ENCODE data around the gene MLYCD. TPM values are rescaled to one million over a fixed set of nuclear protein-coding genes. Genes with fewer than 3 reads are reported as not detected.

Gene MLYCD
- total and polyA plus RNA-seq, 9 donors, result 4.4 to 11.8 (median 7.6) TPM

DNA sequence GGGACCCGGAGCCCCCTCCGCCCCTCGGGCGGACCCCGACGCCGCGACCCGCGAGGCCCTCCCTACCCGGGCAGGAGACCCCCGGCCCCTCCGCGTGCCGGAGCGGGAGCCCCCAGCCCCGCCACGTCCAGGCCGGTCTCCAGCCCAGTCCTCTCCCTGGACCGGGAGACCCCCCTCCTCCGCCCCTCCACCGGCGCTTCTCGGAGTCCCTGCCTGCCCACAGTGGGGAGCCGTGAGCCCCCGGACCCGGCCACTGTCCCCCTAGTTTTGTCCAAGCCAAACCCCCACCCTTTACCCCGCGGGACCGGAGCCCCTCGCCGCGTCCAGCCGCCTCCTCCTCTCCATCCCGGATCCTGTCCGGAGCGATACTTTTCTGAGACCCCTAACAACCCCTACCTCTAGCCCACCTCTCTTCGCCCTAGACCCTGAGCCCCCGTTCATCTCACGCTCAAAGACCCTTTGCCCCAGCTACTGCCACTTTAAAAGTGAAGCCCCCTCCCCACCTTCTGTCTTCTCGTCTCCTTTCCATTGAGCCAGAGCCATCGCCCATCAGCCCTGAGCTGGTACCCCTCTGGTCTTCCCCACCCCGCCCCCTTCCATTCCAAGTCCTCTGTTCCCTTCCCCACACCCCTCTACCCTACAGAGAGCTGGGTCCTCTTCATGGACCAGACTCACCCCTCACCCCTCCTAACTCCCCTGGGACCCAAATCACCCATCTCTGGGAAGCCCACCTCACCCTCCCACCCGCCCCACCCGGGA is 70.2 kb downstream of the MLYCD start:
- no peak overlapping the region for H3K4me3 ChIP-seq
- H3K9me3 ChIP-seq, result no peaks in the 10 kb centered on the region
- DNase-seq, result no peak
- intact Hi-C loops (cut with DNase I), result loop anchor here in 3 of 4 donors (5.0 to 10.0 kb wide), 5 partner anchors 96 to 516 kb away; partner anchors contain the start of gene TAF1C (in 1 of the 3)
- H3K27ac ChIP-seq, result no peak overlapping the region
- H3K27me3 ChIP-seq, result no peaks in the 10 kb centered on the region
- no peaks in the 10 kb centered on the region for H3K4me1 ChIP-seq (ENCODE audit: insufficient read depth)
- H3K36me3 ChIP-seq, result no peaks in the 10 kb centered on the region
- TF ChIP-seq EP300 (IDR thresholded peaks at IDR 0.05), result no peak
- TF ChIP-seq POLR2A (IDR thresholded peaks at IDR 0.05), result no peak
- TF ChIP-seq, protein P1, sequence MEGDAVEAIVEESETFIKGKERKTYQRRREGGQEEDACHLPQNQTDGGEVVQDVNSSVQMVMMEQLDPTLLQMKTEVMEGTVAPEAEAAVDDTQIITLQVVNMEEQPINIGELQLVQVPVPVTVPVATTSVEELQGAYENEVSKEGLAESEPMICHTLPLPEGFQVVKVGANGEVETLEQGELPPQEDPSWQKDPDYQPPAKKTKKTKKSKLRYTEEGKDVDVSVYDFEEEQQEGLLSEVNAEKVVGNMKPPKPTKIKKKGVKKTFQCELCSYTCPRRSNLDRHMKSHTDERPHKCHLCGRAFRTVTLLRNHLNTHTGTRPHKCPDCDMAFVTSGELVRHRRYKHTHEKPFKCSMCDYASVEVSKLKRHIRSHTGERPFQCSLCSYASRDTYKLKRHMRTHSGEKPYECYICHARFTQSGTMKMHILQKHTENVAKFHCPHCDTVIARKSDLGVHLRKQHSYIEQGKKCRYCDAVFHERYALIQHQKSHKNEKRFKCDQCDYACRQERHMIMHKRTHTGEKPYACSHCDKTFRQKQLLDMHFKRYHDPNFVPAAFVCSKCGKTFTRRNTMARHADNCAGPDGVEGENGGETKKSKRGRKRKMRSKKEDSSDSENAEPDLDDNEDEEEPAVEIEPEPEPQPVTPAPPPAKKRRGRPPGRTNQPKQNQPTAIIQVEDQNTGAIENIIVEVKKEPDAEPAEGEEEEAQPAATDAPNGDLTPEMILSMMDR (IDR thresholded peaks at IDR 0.05), result no peak
- 9 to 17% (median 10%) methylated on average over 25 to 45 of the region's 45 CpGs for WGBS, 3 donors

DNA sequence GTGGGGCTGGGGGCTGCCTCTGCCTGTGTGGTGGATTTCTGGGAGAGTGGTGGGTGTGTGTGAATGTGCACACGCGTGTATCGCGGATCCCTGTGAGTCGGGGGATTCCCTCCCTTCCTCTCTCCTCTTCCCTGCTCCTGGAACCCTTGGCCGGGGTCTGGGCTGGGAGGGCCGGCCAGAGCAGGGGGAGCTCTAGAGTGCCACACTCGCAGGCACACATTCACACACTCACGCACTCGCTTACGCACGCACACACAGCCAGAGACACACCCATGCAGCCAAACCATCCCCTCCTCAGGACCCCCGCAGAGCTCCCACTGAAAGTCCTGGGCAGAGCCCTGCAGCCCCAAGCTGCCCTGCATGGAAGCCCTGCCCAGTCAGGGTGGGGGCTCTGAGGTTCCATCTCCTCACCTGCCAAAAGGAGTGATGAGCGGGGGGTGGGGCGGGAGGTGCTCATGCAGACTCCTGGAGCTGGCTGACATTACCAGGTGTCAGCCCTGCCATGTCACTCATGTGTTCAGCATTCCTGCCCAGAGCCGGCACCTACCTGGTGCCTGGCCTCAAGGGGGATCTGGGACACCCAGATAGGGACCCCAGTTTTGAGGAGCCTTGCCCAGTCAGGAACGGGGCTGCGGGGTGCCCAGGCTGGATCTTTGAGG is 71.0 kb downstream of the MLYCD start:
- Histone ChIP-seq H3K4me3 (no peak overlapping the region), H3K36me3 (no peaks in the 10 kb centered on the region), H3K27me3 (no peaks in the 10 kb centered on the region), H3K9me3 (no peaks in the 10 kb centered on the region), H3K27ac (no peak overlapping the region), H3K4me1 (ENCODE audit: insufficient read depth) (no peaks in the 10 kb centered on the region)
- TF ChIP-seq EP300 (IDR thresholded peaks at IDR 0.05), result no peak
- TF ChIP-seq, protein P1 (IDR thresholded peaks at IDR 0.05), result no peak
- TF ChIP-seq POLR2A (IDR thresholded peaks at IDR 0.05), result no peak
- DNase-seq, result no peak
- intact Hi-C loops (cut with DNase I), result loop anchor here in 3 of 4 donors (5.0 to 10.0 kb wide), 6 partner anchors 77 to 515 kb away; partner anchors contain the start of gene TAF1C (in 1 of the 3)
- 63 to 80% (median 74%) methylated on average over 18 of the region's 18 CpGs for WGBS, 3 donors

DNA sequence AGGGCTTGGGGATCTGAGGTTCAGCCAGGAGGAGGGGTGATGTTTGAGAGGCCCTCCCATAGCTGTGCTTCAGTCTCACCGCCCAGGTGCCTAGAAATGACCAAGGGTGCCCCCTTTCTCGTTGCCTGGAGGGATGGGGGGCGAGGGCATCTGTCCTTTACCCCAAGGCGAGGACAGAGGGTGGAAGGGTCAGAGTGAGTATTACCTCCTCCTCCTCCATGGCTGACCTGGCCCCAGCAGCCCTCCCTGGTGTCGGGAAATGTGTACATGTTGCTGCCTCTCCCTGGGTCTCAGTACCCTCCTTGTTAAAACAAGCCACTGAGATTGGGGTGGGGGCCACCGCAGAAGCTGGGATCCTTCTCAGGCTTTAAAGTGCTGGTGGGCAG is 71.5 kb downstream of the MLYCD start:
- Histone ChIP-seq H3K27me3 (no peaks in the 10 kb centered on the region), H3K36me3 (no peaks in the 10 kb centered on the region), H3K9me3 (no peaks in the 10 kb centered on the region), H3K4me1 (ENCODE audit: insufficient read depth) (no peaks in the 10 kb centered on the region), H3K4me3 (no peak overlapping the region), H3K27ac (no peak overlapping the region)
- intact Hi-C loops (cut with DNase I), result loop anchor here in 1 of 4 donors (5.0 kb wide), 1 partner anchor 77 kb away; no protein-coding TSS in a partner anchor
- TF ChIP-seq, protein P1 (IDR thresholded peaks at IDR 0.05), result no peak
- TF ChIP-seq EP300 (IDR thresholded peaks at IDR 0.05) (no peak), POLR2A (IDR thresholded peaks at IDR 0.05) (no peak)
- DNase-seq, result no peak
- WGBS, 3 donors, result 84 to 91% (median 86%) methylated on average over 6 of the region's 6 CpGs

DNA sequence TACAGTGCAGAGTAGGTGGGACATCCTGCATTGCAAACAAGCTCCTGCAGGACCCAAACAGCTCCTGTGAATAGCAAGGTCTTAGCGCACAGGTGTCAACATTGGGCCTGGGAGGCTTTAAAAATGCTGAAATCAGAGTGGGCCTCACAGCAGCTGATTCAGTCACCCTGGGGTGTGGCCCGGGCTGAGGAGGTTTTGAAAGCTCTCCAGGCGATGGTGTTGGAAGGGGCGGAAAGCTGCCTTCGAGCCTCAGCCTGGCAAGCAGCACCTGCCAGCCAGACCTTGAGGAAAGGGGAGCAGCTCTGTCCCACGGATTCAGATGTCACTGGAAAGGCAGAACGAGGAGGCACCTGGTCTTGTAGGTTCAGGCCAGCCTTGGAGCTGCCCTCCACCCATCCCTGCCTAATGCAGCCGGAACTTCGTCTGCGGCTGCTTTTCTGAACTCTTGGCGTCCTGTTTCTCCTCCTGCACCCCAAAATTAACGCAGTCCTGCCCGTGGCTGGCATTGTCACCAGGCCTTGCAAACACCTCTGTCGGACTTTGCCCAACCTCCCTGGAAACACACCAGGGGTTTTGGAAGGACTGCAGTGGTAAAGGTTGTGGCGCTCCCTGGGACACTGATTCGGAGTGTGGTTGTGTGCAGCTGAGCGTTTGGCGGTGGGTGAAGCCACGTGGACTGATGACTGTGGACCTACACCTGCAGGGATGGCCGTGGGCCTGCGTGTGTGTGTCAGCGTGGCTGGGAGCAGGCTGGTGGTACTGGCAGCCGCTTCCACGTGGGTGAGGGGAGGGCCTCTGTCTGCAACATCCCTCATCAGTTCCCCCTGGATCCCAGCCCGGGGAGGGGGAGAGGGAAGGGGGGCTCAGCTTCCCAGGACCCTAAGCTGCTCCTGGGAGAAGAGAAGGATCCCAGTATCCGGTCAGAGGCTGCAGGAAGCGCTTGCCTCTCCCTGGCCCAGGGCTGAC is 72.5 kb downstream of the MLYCD start:
- Histone ChIP-seq H3K36me3 (no peaks in the 10 kb centered on the region), H3K27me3 (no peaks in the 10 kb centered on the region), H3K4me3 (no peak overlapping the region), H3K4me1 (ENCODE audit: insufficient read depth) (no peaks in the 10 kb centered on the region), H3K9me3 (no peaks in the 10 kb centered on the region), H3K27ac (no peak overlapping the region)
- TF ChIP-seq, protein P1 (IDR thresholded peaks at IDR 0.05), result no peak
- TF ChIP-seq POLR2A (IDR thresholded peaks at IDR 0.05), result no peak
- no peak for TF ChIP-seq EP300 (IDR thresholded peaks at IDR 0.05)
- 67 to 72% (median 71%) methylated on average over 27 of the region's 27 CpGs for WGBS, 3 donors
- intact Hi-C loops (cut with DNase I), result loop anchor here in 1 of 4 donors (5.0 kb wide), 1 partner anchor 76 kb away; no protein-coding TSS in a partner anchor
- no peak for DNase-seq

Data from ovary (tissue), 9 donors.